ENCODE measurements around the gene CLEC16A.

Gene CLEC16A, protein sequence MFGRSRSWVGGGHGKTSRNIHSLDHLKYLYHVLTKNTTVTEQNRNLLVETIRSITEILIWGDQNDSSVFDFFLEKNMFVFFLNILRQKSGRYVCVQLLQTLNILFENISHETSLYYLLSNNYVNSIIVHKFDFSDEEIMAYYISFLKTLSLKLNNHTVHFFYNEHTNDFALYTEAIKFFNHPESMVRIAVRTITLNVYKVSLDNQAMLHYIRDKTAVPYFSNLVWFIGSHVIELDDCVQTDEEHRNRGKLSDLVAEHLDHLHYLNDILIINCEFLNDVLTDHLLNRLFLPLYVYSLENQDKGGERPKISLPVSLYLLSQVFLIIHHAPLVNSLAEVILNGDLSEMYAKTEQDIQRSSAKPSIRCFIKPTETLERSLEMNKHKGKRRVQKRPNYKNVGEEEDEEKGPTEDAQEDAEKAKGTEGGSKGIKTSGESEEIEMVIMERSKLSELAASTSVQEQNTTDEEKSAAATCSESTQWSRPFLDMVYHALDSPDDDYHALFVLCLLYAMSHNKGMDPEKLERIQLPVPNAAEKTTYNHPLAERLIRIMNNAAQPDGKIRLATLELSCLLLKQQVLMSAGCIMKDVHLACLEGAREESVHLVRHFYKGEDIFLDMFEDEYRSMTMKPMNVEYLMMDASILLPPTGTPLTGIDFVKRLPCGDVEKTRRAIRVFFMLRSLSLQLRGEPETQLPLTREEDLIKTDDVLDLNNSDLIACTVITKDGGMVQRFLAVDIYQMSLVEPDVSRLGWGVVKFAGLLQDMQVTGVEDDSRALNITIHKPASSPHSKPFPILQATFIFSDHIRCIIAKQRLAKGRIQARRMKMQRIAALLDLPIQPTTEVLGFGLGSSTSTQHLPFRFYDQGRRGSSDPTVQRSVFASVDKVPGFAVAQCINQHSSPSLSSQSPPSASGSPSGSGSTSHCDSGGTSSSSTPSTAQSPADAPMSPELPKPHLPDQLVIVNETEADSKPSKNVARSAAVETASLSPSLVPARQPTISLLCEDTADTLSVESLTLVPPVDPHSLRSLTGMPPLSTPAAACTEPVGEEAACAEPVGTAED

DNA sequence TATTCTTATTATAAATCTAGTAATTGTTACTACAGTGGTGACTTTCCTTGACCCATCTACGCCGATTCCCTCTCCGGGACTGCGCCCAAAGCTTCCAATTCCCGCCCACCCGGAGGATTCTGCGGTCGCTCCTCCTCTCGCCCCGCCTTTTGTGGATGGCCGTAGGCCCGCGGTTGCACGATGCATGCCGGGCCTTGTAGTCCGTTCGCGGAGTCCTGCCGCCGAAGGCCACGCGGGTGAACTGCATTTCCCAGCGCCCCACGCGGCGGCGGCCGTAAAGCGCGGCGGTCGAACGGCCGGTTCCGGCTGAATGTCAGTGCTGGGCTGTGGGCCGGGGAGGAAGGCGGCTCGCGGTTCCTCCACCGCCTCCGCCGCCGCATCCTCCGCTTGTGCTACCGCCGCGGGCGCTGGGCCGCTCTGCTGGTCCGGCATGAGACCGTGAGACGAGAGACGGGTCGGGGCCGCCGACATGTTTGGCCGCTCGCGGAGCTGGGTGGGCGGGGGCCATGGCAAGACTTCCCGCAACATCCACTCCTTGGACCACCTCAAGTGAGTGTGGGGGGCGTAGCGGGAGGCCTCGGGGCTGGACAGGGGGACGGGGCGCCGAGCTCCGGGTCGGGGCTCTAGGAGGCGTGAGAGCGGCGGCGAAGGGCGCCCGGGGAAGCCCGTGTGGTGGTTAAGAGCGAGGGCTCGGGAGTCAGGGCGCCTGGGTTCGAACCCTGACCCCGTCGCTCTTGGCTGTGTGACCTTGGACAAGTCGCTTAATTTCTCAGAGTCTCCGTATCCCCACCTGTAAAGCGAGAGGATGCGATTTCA lies at the start of gene CLEC16A:
CLEC16A (plus strand) TSS at position 316 of the 816 bp plus-strand sequence; CDS start at position 470, 154 bp downstream.
- peak; percentile 98 for DNase-seq (ENCODE audit: low spot score)

- DNase-seq (ENCODE audit: low spot score) = no peak
Measured at GRCh38 chr16:10895053-10895946, 49.1 kb upstream of the CLEC16A start.

DNA sequence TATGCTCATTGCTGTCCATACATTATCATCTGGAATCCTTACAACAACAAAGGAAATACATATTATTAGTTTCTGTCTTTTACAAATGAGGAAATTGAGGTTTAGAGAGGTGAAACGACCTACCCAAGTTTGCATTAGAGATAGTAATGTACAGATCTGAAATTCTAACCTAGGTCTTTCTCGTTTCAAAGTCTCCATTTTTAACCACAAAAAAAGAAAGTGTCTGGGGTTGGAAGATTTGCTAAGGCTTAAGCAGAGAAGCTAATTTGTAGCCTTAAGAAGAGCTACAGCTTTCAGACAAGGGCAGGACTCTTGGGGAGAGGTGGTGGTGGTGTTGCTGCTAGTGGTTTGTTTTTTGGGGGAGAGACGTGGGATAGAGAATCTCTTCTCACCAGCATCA lies 48.2 kb upstream of the CLEC16A start:
- no peak for DNase-seq (ENCODE audit: low spot score)

- no peak for DNase-seq (ENCODE audit: low spot score)
Measured at GRCh38 chr16:10896723-10897122, 47.6 kb upstream of the CLEC16A start.

GRCh38 chr16:10897134-10897533 lies 47.2 kb upstream of the CLEC16A start:
- DNase-seq (ENCODE audit: low spot score) = no peak

DNA sequence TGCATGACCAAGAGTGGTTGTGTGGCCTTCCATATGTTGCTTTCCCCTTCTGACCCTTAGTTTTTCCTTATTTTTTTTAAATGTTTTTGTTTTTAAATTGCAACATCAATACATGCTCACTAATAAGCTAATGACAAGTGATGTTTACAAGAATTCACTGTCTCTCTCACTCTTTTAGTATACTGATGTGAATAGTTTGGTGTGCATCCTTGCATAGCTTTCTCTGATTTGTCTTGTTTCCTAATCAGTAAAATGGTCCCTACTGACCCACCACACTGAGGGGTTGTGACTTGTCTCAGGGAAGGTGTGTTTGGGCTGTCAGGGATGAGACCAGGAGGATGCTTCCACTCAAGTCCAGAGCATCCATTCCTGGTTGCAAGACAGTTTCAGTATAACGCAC lies 41.4 kb upstream of the CLEC16A start:
- no peak for DNase-seq (ENCODE audit: low spot score)

DNA sequence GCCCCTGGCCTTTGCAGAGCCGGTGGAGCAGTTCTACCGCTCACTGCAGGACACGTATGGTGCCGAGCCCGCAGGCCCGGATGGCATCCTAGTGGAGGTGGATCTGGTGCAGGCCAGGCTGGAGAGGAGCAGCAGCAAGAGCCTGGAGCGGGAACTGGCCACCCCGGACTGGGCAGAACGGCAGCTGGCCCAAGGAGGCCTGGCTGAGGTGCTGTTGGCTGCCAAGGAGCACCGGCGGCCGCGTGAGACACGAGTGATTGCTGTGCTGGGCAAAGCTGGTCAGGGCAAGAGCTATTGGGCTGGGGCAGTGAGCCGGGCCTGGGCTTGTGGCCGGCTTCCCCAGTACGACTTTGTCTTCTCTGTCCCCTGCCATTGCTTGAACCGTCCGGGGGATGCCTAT lies 37.9 kb upstream of the CLEC16A start:
- DNase-seq (ENCODE audit: low spot score) = no peak

DNA sequence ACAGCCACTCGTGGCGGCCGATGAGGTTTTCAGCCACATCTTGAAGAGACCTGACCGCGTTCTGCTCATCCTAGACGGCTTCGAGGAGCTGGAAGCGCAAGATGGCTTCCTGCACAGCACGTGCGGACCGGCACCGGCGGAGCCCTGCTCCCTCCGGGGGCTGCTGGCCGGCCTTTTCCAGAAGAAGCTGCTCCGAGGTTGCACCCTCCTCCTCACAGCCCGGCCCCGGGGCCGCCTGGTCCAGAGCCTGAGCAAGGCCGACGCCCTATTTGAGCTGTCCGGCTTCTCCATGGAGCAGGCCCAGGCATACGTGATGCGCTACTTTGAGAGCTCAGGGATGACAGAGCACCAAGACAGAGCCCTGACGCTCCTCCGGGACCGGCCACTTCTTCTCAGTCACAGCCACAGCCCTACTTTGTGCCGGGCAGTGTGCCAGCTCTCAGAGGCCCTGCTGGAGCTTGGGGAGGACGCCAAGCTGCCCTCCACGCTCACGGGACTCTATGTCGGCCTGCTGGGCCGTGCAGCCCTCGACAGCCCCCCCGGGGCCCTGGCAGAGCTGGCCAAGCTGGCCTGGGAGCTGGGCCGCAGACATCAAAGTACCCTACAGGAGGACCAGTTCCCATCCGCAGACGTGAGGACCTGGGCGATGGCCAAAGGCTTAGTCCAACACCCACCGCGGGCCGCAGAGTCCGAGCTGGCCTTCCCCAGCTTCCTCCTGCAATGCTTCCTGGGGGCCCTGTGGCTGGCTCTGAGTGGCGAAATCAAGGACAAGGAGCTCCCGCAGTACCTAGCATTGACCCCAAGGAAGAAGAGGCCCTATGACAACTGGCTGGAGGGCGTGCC lies 37.2 kb upstream of the CLEC16A start:
- no peak for DNase-seq (ENCODE audit: low spot score)

- DNase-seq (ENCODE audit: low spot score) = no peak
Measured at GRCh38 chr16:10907757-10908045, 36.7 kb upstream of the CLEC16A start.

- DNase-seq (ENCODE audit: low spot score) = no peak
Measured at GRCh38 chr16:10911267-10911666, 33.1 kb upstream of the CLEC16A start.

GRCh38 chr16:10916534-10916933 lies 27.8 kb upstream of the CLEC16A start:
- DNase-seq (ENCODE audit: low spot score) = no peak

DNA sequence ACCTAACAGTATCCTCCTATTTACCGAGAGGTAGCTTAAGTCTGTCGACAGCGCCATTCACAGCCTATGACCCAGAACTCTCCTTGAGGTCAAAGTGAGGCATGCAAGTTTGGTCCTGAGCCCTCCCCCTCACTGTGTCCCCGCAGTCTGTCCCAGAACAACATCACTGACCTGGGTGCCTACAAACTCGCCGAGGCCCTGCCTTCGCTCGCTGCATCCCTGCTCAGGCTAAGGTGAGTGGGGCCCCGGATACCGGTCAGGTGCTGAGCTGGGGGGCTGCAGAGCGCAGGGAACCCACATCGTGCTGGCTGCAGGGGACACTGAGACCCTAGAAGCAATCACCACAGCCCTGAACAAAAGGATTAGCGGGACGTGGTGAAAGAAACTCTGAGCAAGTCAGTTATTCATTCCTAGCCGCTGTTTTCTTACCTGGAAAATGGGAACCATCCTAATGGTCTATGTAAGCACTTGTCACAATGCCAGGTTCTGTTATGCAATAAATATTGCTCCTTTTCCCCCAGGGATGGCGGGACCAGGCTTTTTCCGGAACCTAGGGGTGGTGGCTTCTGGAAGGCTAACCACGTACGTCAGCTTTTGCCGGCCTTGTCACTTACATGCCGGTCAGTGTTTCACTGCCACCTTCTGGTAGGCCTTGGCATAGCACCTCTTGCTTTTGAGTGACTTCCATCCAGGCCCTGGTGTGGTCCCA lies 25.9 kb upstream of the CLEC16A start:
- peak; percentile 85 for DNase-seq (ENCODE audit: low spot score)

DNA sequence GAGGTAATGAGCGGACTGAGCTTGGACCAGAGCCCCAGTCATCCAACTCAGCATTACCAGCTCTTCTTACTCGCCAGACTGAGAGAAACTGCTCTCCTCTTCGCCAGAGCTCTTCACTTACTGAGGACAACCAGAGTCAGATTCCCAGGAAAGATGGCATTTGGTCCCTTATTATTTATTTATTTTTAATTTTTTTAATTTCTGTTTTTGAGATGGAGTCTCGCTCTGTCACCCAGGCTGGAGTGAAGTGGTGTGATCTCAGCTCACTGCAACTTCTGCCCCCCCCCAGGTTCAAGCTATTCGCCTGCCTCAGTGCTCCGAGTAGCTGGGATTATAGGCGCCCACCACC lies 25.4 kb upstream of the CLEC16A start:
- no peak for DNase-seq (ENCODE audit: low spot score)

DNA sequence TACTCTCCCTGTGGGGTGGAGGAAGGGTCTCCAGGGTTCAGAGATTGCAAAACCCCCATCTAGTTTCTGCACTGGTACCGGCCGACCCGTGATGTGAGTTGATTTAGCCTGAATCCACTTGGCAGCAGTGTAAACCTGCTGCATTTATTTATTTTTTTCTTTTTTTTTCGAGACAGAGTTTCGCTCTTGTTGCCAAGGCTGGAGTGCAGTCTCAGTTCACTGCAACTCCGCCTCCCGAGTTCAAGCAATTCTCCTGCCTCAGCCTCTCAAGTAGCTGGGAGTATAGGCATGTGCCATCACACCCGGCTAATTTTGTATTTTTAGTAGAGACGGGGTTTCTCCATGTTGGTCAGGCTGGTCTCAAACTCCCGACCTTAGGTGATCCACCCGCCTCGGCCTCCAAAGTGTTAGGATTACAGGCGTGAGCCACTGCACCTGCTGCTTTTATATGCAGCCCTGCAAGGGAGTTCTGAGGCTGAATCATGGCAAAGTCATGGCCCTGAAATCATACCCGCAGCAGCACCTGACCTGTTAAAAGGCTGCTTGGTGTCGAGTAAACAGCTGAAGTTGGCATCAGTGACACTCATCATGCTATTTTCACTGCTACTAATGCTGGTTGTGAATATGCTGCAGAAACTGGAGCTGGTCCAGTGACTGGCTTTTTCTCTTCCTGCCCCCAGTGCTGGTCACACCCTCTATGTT lies 23.5 kb upstream of the CLEC16A start:
- no peak for DNase-seq (ENCODE audit: low spot score)

DNA sequence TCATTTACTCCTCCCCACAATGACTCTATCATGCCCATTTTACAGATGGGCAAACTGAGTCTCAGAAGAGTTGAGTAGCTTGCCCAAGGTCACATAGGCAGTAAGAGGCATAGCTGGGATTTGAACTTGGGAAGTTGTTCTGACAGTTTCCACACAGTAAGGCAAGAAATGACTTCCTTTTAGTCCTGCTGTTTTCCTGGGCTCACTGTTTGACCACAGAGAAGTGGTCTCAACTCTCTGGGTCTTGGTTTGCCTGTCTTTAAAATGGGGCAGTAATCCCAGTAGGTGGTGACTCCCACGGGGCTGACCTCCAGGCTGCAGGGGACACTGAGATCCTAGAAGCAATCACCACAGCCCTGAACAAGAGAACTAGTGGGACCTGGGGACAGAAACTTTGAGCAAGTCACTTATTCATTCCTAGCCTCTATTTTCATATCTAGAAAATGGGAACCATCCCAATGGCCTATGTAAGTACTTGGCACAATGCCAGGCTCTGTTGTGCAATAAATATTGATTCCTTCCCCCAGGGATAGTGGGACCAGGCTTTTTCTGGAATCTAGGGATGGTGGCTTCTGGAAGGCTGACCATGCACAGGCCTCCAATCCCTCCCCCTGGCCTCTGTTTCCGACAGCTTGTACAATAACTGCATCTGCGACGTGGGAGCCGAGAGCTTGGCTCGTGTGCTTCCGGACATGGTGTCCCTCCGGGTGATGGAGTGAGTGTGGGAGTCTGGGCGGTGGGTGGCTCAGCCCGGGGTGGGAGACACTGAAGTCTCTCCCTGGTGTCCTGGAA lies 22.6 kb upstream of the CLEC16A start:
- DNase-seq (ENCODE audit: low spot score) = no peak

DNA sequence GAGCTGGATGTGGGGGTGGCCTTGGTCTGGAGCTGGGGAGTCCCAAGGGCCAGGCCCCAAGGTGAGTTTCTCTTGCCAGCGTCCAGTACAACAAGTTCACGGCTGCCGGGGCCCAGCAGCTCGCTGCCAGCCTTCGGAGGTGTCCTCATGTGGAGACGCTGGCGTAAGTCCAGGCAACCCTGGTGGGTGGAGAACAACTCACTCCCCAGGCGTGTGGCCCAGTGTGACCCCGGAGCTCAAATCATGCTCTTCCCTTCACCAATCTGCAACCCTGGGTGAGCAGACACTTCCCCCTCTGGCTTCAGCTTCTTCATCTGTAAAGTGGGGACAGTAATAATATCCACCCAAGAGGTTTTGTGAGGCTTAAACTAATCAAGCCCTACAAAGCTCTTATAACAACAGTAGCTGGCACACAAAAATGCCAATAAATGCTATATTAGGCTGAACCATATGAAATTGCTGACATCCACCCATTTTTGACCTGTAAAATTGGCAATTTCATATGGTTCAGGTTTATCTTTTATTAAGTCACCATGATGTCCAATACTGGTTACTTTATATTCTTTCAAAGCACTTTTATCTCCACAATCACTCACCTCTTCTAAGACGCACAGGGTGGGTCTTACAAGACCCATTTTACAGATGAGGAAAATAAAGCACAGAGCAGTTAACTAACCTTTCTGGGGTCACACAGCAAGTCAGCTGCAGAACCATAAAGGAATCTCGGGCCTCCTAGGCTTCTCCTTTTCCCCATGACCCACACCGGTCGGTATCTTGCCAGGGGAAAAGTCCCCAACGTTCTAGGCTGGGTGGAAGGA lies 21.8 kb upstream of the CLEC16A start:
- DNase-seq (ENCODE audit: low spot score) = no peak

DNA sequence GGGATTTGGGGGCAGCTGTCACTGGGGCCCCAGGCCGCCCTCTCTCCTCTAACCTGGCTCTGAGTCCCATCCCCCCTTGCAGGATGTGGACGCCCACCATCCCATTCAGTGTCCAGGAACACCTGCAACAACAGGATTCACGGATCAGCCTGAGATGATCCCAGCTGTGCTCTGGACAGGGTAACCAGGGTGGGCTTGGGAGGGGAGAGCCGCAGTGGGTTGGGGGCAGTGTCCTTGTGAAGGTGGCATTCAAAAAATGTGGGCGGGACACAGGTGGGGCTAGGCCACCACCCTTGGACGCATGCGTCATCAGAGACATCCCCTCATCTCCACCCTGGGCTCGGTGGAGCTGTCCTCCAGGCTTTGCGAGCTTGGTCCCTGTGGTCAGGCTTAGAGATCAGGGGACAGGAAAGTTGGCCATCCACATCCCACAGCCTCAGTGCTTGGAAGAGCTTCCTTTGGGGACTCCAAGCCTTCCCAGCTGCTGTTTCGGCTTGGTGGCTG lies 21.2 kb upstream of the CLEC16A start:
- no peak for DNase-seq (ENCODE audit: low spot score)
